Spleen (tissue), 7 donors: ENCODE measurements around the gene FKBP15.

Experiments
- CTCF ChIP-seq, 11 experiments: fragments of 200-600 bp in 7 of 11; fragments of 450-650 bp in 4 of 11; sonication (generic) in 4 of 11; IDR thresholded peaks in 8 of 11; conservative IDR thresholded peaks in 3 of 11; 1 replicate in 7 of 11; 2 replicates in 4 of 11; pipeline versions ENCODE4 v1.4.0 to v1.8.0; 2016 to 2021; ENCODE audit warnings: antibody characterized with exemption in 11 of 11, inconsistent platforms in 4 of 11, mild to moderate bottlenecking in 1 of 11
- POLR2A ChIP-seq, 3 donors: fragments of 450-650 bp; IDR thresholded peaks; one replicate each; pipeline ENCODE4 v1.5.1; 2017; ENCODE audit warnings: antibody characterized with exemption in 3 of 3, mild to moderate bottlenecking in 1 of 3
- POLR2AphosphoS5 ChIP-seq, 3 donors: sonication (generic); formaldehyde crosslinking; IDR thresholded peaks; one replicate each; pipeline ENCODE4 v1.5.1; 2017; ENCODE audit warnings: antibody characterized with exemption in 3 of 3
- donor health status: DM: no; HTN: no; CAD: no; lungs with moderate emphysema.
- donor health status: DM: no; HTN: no; CAD: no.
- donor health status: DM: no; HTN: no; CAD: no.

- TF ChIP-seq CTCF (IDR thresholded peaks at IDR 0.05 in 8 of 11, conservative IDR thresholded peaks at IDR 0.05 in 3 of 11) (no peak), POLR2AphosphoS5 (IDR thresholded peaks at IDR 0.05) (no peak), POLR2A (IDR thresholded peaks at IDR 0.05) (no peak)
Measured at GRCh38 chr9:113255438-113255837, 34.4 kb upstream of the FKBP15 start.
